ENCODE results near the gene PPARA.

PPARA gene

DNA sequence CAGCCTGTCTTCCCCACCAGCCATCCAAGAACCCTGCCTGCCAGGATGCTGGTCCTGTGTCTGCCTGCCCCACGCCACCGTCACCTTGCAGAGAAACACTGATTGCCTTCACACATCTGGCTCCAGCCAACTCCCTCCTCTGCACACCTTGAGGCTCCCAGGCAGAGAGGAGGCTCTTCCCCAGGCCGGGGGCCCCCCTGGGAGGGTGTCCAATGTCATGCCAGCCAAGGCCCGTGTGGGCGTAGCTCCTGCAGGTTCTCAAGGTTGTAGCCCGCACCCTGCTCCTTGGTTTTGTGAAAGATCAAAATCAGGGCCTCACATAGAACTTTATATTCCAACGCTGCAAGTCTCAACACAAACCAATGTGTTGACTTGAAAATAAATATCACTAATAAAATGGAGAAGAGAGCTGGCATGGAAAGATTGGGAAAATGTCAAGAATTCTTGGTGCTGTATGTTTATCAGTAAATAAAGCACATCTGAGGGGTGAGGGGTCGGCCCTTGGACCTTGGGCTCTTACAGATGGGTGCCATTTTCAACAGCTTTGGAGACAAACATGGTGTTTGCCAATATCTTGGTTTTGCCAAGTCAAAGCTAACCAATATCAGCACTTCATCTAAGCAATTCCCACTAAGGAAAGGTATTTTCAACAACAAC lies 6.7 kb upstream of the PPARA start:
- no peak for DNase-seq (ENCODE audit: low spot score)

DNA sequence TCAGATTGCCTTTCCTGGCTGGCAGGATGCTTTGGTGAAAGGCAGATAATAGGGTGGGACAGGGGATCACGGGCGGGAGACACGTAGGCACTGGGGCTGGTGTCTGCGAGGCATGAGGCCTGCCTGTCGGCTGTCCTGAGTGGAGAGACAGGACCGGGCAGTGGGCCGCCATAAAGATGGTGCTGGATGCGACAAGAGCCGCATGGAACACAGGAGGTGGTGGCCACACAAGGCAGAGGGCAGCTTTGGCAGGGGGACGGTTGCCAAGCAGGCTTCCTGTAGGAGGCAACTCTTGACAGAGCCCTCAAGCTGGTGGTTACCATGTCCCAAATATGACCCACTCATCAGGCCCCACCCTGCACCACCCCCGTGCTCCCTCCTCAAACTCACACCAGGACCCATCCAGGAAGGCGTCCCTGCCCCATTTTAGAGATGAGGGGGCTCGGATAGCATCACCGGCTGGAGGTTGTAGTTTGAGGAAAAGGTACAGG lies 4.9 kb upstream of the PPARA start:
- no peak for DNase-seq (ENCODE audit: low spot score)

DNA sequence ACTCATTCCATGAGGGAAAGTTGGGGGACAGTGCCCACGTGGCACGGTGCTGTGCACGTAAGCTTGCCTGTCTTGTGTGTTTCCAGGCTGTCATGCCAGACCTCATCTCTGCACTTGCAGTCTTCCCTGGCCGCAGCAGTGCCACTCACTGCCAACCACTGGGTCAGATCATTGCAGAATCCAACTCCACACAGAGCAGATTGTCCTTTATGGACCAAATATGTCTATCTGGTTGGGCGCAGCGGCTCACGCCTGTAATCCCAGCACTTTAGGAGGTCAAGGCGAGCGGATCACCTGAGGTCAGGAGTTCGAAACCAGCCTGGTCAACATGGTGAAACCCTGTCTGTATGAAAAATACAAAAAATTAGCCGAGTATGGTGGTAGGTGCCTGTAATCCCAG lies 4.4 kb upstream of the PPARA start:
- no peak for DNase-seq (ENCODE audit: low spot score)

DNA sequence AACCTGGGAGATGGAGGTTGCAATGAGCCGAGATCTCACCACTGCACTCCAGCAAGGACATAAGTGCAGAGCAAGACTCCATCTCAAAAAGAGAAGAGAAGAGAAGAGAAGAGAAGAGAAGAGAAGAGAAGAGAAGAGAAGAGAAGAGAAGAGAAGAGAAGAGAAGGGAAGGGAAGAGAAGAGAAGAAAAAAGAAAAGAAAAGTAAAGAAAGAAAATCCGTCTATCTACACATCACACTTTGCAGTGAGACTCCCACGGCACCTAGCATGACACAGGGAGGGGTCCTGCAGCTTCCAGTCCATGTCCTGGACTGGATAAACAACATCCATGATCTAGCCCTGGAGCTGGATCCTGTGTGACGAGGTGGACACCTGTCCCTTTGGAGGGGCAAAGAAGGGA lies 4.0 kb upstream of the PPARA start:
- DNase-seq (ENCODE audit: low spot score): no peak

DNA sequence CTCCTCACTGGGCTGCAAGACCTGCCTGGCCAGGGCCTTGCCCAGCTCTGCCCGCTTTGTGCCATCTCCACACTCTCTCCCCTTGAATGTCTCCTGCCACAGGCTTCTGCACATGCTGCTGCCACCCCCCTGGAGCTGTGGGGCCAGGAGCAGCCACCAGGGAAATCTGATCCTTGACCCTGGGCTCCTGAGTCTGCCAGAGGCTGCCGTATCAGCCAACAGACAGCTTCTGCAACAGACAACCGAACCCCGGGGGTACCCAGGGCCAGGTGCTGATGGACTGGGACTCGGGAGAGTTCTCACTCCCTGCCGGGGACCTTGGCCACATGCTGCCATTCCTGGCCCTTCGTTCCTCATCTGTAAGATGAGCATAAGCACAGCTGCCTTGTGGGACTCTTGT lies 3.3 kb upstream of the PPARA start:
- DNase-seq (ENCODE audit: low spot score): no peak

DNA sequence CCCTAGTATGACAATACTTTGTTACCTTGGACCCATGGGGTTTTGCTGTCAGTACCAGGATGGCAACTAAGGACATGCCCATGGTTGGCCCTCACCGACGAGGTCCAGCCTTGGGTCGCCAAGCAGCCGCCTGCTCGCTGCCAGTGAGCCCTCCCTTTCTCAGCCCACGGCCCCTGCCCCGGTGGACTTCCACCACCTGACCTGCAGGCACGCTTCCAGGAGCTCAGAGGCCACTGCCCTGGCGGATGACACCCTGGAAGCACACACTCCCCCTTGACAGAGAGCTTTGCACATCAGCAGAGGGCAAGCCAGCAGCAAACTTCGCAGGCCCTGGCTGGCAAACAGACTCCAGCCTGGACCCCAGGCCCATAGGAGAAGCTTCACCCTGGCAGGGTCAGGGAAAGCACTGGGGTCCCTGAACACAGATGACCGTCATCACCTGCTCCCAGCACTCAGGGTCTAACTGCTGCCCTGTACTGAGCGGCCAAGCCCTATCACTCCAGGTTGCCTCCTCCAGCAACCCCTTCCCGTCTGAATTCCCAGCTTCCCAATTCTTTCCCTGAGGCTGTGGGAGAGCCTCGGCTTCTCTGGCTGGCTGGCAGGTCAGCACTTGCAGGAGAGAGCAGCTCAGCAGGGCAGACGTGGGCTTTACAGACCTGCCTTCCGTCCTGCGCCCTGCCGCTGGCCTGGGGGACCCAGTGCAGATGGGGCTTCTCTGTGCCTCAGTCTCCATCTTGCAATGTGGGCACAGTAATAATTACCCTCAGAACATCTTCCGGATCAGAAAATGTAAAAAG lies 2.7 kb upstream of the PPARA start:
- DNase-seq (ENCODE audit: low spot score): no peak

DNA sequence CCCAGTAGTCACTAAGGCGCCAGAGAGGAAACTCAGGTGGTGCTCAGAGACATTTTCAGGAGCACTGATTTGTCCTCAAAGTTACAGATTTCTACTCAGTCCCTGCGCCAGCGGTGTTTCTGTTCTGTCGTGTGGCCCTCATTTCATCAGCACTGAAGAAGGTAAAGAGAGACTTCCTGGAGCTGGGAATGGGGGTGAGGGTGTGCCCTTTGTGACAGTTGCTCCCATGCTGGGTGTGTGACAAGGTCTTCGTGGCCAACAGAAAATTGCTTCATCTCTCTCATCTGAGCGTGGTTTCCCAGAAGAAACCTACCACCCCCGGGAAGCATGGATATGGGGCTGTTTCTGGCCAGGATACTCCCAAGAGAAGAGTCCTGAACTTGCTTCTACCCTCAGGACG lies 2.0 kb upstream of the PPARA start:
- DNase-seq (ENCODE audit: low spot score): no peak

DNA sequence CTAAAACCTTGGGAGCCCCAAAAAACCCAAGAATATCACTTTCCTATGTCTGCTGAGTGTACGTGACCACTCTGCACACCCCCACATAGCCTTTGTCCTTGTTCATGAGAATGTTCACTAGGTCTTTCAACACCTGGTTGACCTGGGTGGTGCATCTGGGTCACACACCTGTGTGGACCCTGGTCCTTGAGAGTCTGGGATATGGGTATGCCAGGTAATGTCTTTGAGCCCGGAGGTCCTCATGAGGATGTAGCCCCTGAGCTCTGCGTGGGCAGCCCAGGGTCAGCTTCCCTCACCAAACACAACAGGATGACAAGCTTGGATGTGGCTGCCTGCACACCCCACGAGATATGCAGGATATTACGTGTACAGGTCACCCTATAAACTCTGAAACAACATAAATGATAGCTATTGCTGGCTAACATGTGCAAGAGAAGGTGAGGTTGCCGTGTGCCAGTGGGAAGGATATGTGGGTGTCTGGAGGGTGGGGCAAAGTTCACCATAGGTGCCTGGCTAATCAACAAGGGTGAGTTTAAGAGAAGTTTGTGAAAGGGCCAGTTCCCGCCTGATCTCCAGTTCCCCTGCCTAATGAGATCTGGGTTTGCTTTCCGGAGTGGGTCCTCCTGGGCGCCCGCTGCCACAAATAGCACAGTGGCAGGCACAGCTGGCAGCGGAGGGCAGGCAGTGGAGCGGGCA lies 1.4 kb upstream of the PPARA start:
- no peak for DNase-seq (ENCODE audit: low spot score)

DNA sequence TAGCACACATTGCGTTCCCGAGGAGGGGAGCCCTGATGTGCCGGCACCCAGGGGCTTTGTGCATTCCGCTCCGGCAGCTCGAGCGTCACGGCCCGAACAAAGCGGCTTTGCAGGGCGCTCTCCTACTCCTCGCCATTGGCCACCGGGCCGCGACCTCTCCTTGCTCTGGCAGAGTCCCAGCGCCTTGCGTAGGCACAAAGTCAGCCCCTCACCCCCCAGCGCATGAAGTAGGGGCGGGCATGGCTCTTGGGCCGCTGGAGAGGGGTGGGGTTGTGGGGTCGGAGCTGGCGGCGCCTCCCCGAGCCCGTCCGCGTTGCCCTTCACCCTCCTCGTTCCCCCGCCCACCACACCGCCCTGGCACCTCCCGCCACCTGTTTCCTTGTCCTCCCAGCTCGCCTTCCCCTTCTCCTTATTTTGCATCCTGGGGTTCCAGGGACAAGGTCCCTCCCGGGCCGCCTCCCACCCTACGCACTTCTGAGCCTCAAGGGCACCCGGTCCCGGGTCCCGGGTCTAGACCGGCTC lies 753 bp upstream of the PPARA start:
- DNase-seq (ENCODE audit: low spot score): no peak

DNA sequence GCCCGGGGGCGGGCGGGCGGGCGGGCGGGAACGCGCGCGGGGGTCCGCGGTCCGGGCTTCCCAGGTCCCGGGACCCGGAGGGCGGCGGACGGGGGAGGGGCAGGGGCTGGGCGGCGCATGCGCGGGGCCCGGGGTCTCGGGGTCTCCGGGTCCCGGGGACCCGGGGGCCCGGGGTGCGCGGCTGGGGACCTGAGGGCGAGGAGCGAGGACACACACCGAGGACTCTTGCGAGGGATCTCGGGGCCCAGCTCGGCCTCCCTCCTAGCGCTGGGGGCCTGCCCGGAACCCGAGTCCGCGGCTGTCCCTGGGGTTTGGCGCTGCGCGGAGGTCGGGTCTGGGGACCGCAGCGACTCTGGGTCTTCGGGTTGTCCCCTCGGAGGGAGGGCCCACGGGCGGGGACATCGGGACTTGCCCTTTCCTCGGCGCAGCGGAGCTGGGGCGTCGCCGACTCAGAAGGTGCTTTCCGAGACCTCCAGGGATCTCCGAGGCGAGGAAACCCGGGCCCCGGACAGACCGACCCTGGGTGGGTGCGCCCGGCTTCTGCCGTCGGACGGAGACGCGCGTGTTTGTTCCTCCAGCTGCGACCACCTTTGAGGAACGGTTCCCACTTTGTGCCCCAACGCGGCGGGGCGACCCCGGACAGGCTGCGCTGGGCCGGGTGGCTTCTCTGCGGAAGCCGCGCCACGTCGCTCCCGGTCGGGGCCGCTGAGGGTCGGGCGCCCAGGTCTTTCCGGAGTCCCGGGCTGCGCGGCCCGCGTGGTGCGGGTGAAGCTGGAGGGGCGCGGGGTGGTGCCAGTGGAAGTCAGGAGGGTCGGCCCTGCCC lies 540 bp downstream of the PPARA start:
- peak; percentile 74 for DNase-seq (ENCODE audit: low spot score)

DNA sequence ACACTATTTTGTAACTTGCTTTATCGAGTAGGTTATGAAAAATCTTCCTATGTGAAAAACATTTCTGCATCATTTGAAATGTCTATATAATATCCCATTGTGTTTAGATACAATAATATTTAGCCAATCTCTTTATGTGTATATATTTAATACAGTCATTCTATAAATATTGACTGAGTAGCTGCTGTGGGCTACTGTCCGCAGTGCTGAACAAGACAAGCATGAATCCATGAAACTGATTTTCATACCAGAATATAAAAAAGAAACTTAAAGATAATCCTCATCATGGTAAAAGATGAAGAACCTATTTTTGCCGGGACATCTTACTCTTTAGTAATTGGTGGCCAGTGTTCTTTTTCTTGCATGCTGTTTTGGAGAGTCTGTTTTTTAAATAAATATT lies 3.6 kb downstream of the PPARA start:
- no peak for DNase-seq (ENCODE audit: low spot score)

DNA sequence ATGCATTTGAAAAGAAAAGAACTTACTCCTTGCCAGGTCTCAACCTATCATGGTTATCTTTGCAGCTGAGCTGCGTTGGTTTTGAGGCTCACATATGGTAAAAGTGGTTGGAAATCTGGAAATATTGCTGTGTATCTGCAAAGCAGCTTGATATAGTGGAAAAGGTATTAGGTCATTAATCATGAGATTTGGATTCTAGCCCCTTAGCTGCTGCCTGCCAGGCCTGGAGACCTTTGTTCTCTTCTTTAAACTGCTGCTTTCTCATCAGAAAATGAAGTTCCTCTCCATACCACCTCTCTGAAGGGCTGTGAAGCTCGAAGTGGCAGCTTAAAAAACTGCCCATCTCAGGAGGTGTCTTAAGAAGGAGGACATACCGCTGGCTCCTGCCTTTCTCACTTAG lies 5.7 kb downstream of the PPARA start:
- DNase-seq (ENCODE audit: low spot score): no peak

DNA sequence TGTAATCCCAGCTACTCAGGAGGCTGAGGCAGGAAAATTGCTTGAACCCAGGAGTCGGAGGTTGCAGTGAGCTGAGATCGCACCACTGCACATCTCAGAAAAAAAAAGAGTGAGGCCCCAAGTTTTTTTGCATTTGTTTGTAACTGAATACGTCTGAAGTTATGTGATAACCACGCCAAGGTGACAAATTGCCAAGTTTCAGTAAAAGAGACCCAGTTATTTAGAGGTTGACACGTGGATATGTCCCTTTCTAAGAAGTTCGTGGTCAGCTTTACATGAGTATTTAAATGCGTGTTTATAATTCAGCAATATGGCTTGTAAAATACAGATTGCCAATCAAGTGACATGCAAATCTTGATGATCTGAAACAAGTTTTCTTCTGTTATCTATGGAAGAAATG lies 8.0 kb downstream of the PPARA start:
- no peak for DNase-seq (ENCODE audit: low spot score)

DNA sequence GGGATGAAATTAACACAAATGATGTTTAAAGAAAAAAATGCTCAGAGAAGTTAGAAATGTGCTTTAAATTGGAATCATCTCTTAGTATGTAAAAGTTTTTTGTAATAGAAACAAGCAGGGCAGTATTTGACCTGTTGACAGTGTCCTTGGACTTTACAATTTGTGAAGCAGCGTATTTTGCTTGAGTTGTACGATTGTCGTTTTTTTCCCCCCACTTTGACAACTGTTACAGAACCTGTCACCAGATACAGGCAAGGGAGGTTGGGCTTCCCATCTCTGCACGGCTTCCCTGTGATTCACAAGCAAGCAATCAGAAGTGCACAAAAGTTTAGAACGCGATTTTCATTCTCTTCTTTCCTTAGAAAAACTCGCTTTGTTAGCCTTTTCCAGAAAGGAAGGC lies 8.9 kb downstream of the PPARA start:
- no peak for DNase-seq (ENCODE audit: low spot score)

DNA sequence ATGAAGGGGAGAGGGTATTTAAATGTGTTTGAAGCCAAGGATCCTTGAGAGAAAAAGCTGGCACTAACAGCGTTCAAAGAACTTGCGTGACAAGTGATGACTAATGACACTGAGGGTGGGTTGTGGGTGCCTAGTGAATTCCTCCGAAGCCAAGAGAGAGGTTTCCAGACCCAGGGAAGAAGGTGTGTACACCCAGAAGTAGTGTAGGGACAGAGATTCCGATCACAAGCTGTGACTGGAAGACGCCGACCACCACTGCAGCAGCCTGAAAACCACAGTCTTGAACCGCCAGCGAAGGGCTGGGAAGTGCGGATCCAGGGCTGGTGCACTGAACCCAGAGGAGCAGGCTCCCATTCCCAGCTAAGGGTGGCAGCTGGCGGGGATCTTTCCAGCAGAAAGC lies 9.5 kb downstream of the PPARA start:
- DNase-seq (ENCODE audit: low spot score): no peak

DNA sequence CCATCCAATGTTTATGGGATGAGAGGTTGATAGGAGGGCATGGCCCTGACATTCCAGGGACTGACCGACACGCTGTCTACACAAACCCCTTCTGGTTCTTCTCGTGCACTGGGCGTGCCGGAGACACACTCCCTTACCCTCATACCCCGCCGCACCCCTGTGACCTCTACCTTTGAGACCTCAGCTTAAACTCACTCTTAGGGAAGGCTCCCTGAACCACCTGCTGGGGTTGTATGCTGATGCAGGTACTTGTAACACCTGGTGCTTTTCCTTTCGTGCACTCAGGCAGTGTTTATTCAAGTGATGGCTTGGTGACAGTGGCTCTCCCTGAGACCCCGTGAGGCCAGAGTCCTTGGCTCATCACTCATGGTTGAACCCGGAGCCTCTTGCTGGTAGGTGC lies 12.0 kb downstream of the PPARA start:
- no peak for DNase-seq (ENCODE audit: low spot score)

DNA sequence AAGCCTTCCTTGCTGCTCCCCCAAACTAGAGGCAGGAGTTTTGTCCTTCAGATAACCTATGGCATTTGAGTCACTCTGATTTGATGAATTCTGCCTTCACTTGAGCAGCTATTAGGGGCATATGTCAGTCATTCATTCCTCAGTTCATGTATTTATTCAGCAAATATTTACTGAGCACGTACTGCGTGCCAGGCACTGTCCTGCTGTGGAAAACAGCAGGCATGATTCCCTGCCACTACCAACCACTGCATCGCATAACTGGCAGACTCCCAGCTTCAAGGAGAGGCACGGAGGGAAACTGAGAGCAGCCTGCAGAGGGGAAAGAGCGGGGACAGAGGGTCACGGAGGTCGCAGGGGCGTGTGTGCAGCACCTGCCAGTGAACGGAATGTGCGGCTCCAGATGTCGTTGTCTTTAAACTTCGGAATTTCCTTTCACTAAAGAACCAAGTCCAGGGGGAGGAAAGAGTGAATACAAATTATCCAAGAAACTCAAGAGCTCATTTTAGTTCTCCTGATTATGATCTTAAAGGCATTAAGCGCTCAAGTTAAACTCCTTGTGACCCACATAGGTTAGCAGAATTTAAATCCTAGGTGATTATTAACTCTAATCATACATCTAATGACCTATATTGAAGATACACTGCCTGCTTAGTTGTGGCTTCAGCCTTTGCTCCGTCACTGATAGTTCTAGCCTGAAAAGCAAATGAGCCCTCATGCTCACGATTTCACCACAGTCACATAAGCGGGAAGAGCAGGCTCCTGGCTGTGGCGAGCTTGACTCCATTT lies 12.6 kb downstream of the PPARA start:
- DNase-seq (ENCODE audit: low spot score): no peak

DNA sequence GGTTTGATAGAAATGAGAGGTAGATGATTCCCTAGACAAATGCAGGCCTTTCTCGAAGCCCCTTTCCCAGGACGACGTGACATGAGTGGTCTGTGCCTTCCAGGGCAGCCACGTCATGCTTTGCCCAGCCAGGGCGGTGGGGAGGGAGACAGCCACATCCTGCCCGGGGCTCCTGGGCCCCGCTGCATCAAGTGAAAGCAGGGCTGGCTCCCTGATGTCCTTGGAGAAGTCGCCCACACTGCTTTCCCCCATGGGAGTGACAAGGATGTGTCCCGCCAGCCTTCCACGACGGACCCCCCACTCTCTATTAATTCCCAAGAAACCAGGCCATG lies 13.2 kb downstream of the PPARA start:
- DNase-seq (ENCODE audit: low spot score): no peak

DNA sequence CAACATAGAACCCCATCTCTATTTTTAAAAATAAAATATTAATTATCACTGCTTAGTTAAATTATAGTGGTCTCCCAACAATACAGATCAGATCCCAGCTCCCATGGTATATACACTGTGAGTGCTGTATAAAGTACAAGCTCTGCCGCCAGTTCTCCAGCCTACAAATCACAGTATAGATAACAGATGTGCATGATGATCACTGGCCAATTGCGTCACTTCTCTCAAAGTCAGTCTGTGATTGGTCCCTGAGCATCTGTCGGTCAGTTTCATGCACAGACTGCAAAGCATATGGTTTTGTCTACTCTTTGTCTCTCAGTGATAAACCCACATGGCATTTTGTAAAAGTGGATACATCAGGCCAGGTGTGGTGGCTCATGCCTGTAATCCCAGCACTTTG lies 15.7 kb downstream of the PPARA start:
- DNase-seq (ENCODE audit: low spot score): no peak

DNA sequence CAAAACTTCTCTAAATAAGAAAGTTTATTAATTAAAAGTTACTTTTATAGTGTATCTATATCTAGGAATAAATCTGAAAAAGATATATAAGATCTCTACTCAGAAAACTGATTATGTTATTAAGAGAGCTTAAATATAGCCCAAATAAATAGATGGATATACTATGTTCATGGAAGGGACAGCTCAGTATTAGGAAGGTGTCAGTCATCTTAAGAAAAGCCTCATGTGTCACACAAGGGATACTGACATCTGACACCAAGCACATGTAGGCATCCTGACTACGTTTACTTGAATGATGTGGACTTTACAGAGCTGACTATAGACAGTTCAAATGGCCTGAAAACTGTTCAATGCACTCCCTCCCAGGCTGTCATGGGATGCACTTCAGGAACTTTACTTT lies 19.3 kb downstream of the PPARA start:
- DNase-seq (ENCODE audit: low spot score): no peak

DNA sequence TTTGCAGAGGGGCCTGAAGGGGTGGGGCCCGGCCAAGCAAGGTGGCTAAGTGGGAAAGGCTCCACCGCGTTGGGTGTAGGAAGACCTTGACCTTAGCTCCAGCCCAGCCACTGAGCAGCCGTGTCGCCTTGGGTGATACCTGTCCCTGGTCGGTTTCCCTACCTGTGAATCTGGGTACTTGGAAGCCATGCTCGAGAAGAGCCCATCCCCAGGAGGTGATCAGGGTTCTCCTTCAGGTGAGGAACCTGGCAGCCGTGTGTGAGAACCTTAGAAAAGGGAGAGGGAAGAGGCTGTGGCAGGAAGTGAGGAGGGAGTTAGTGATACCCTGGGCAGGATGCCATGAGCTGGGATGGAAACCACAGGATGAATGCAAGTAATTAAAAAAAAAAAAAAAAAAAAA lies 21.6 kb downstream of the PPARA start:
- peak; percentile 31 for DNase-seq (ENCODE audit: low spot score)

All from hepatic stellate cell (primary cell).